ENCODE measurements around the gene TEX264. TPM values are rescaled to one million over a fixed set of nuclear protein-coding genes. Genes with fewer than 3 reads are reported as not detected.

Gene TEX264
- total RNA-seq, 1 experiment from 2014 or later, result 11.8 TPM

- no peak for TF ChIP-seq ARID4B (CRISPR knock-in tag; IDR thresholded peaks at IDR 0.05; ENCODE audit: borderline replicate concordance)
- no peak for TF ChIP-seq ZNF512 (CRISPR knock-in tag; IDR thresholded peaks at IDR 0.05; ENCODE audit: borderline replicate concordance)
These were observed 79.8 kb downstream of the TEX264 start (continued) for GRCh38 chr3:51750878-51751277.

GRCh38 chr3:51751287-51751686, 80.2 kb downstream of the TEX264 start:
- Mint-ChIP-seq H3K27me3 (ENCODE audit: low read depth) (peaks cover 4% of the 10 kb centered on the region), H3K9me3 (peaks cover 51% of the 10 kb centered on the region), H3K4me1 (peaks cover 24% of the 10 kb centered on the region), H3K27ac (no peak overlapping the region), H3K36me3 (peaks cover 28% of the 10 kb centered on the region), H3K4me3 (no peak overlapping the region)
- CTCF ChIA-PET, result interaction anchor here (1.1 to 2.6 kb wide), 2 partner anchors 32 to 69 kb away, joined by 6 to 10 read pairs; no protein-coding TSS in a partner anchor
- POLR2A ChIA-PET, result no interaction called here
- DNase-seq (ENCODE audit: low spot score) (no peak), ATAC-seq (no peak)
- TF ChIP-seq PRDM15 (CRISPR knock-in tag; IDR thresholded peaks at IDR 0.05), result no peak
- TF ChIP-seq ZNF512 (CRISPR knock-in tag; IDR thresholded peaks at IDR 0.05; ENCODE audit: borderline replicate concordance), result no peak
- no peak for TF ChIP-seq CREM (CRISPR knock-in tag; IDR thresholded peaks at IDR 0.05)
- no peak for TF ChIP-seq ZSCAN18 (CRISPR knock-in tag; IDR thresholded peaks at IDR 0.05)
- TF ChIP-seq IRF2 (CRISPR knock-in tag; IDR thresholded peaks at IDR 0.05; ENCODE audit: borderline replicate concordance, low read depth), result no peak
- TF ChIP-seq AR (CRISPR knock-in tag; IDR thresholded peaks at IDR 0.05), result no peak
- no peak for TF ChIP-seq NR2C2 (CRISPR knock-in tag; IDR thresholded peaks at IDR 0.05)
- no peak for TF ChIP-seq ZNF138 (CRISPR knock-in tag; conservative IDR thresholded peaks at IDR 0.05)
- TF ChIP-seq JUN (CRISPR knock-in tag; IDR thresholded peaks at IDR 0.05), result no peak
- no peak for TF ChIP-seq NFE2L1 (CRISPR knock-in tag; IDR thresholded peaks at IDR 0.05)
- TF ChIP-seq ZNF396 (CRISPR knock-in tag; IDR thresholded peaks at IDR 0.05; ENCODE audit: borderline replicate concordance), result no peak
- no peak for TF ChIP-seq E2F5 (CRISPR knock-in tag; IDR thresholded peaks at IDR 0.05)
- TF ChIP-seq ATF3 (CRISPR knock-in tag; conservative IDR thresholded peaks at IDR 0.05), result no peak
- no peak for TF ChIP-seq ELF4 (CRISPR knock-in tag; IDR thresholded peaks at IDR 0.05; ENCODE audit: low read depth)
- no peak for TF ChIP-seq TEAD4 (CRISPR knock-in tag; IDR thresholded peaks at IDR 0.05)
- no peak for TF ChIP-seq ZNF317 (CRISPR knock-in tag; IDR thresholded peaks at IDR 0.05; ENCODE audit: borderline replicate concordance, low read depth)

All from WTC11 (cell line).